ENCODE measurements around the gene COQ9.

Gene COQ9

DNA sequence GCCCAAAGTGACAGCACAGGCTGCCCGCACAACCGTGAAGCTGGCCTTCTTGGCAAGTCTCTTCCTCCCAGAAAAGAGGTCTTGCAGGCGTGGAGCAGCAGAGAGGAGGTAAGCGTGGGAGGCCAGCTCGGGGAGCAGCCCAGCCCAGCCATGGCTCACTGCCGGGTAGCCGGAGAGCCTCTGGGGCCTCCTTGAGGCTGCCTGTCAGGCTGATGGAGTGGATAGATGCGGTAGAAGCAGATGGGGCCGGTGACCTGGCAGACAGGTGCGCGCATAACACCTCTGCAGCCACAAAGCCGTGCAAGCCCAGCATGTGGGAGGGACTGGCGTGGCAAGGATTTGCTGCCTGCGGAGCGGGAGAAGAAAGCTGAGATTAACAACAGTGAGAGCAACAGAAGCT lies 56.1 kb downstream of the COQ9 start:
- TF ChIP-seq GLIS3 (CRISPR knock-in tag; IDR thresholded peaks at IDR 0.05), result no peak
- no peak for TF ChIP-seq TCF4 (CRISPR knock-in tag; IDR thresholded peaks at IDR 0.05; ENCODE audit: borderline replicate concordance)
- no peak for TF ChIP-seq ESRRG (CRISPR knock-in tag; IDR thresholded peaks at IDR 0.05)
- no peak for TF ChIP-seq SNAI2 (CRISPR knock-in tag; IDR thresholded peaks at IDR 0.05)
- no peak for TF ChIP-seq ZNF565 (CRISPR knock-in tag; conservative IDR thresholded peaks at IDR 0.05; ENCODE audit: low read depth)
- TF ChIP-seq ZC3H10 (CRISPR knock-in tag; IDR thresholded peaks at IDR 0.05), result no peak
- no peak for TF ChIP-seq PATZ1 (CRISPR knock-in tag; IDR thresholded peaks at IDR 0.05; ENCODE audit: borderline replicate concordance)
- no peak for TF ChIP-seq ZFP30 (CRISPR knock-in tag; IDR thresholded peaks at IDR 0.05)
- no peak for TF ChIP-seq CSDC2 (CRISPR knock-in tag; IDR thresholded peaks at IDR 0.05)
- no peak for TF ChIP-seq TOX (CRISPR knock-in tag; IDR thresholded peaks at IDR 0.05; ENCODE audit: borderline replicate concordance)
- TF ChIP-seq CREB5 (CRISPR knock-in tag; IDR thresholded peaks at IDR 0.05; ENCODE audit: low read depth), result no peak
- no peak for TF ChIP-seq BACH2 (CRISPR knock-in tag; IDR thresholded peaks at IDR 0.05; ENCODE audit: borderline replicate concordance)
- no peak for TF ChIP-seq ZFP3 (CRISPR knock-in tag; IDR thresholded peaks at IDR 0.05)
- TF ChIP-seq TSHZ2 (CRISPR knock-in tag; IDR thresholded peaks at IDR 0.05), result no peak
- ATAC-seq, result no peak

DNA sequence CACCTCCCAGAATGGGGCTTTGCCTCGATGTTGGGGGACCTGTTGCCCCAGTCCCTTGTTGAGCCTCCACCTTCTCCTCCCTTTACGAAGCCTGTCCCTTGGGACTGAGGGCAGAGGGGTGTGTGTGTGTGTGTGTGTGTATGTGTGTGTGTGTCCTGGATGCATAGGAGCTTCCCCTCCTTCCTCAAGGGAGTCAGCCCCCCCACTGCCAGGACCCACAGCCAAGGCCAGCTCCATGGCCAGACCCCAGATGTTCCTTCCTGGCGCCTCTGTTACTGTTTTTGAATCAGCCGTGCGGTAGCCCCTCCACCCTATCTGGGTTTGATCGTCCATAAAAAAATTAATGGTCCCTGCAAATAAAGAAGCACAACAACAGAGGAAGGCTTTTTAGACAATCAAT lies 56.7 kb downstream of the COQ9 start:
- ATAC-seq, result no peak
- TF ChIP-seq, protein P1, sequence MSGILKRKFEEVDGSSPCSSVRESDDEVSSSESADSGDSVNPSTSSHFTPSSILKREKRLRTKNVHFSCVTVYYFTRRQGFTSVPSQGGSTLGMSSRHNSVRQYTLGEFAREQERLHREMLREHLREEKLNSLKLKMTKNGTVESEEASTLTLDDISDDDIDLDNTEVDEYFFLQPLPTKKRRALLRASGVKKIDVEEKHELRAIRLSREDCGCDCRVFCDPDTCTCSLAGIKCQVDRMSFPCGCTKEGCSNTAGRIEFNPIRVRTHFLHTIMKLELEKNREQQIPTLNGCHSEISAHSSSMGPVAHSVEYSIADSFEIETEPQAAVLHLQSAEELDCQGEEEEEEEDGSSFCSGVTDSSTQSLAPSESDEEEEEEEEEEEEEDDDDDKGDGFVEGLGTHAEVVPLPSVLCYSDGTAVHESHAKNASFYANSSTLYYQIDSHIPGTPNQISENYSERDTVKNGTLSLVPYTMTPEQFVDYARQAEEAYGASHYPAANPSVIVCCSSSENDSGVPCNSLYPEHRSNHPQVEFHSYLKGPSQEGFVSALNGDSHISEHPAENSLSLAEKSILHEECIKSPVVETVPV (CRISPR knock-in tag; IDR thresholded peaks at IDR 0.05), result no peak
- TF ChIP-seq OSR1 (CRISPR knock-in tag; IDR thresholded peaks at IDR 0.05), result no peak
- TF ChIP-seq GLIS3 (CRISPR knock-in tag; IDR thresholded peaks at IDR 0.05), result no peak
- no peak for TF ChIP-seq PATZ1 (CRISPR knock-in tag; IDR thresholded peaks at IDR 0.05; ENCODE audit: borderline replicate concordance)
- no peak for TF ChIP-seq ZNF70 (CRISPR knock-in tag; IDR thresholded peaks at IDR 0.05)
- no peak for TF ChIP-seq CSDC2 (CRISPR knock-in tag; IDR thresholded peaks at IDR 0.05)
- TF ChIP-seq SNAI2 (CRISPR knock-in tag; IDR thresholded peaks at IDR 0.05), result no peak
- no peak for TF ChIP-seq ZFP3 (CRISPR knock-in tag; IDR thresholded peaks at IDR 0.05)
- TF ChIP-seq ESRRG (CRISPR knock-in tag; IDR thresholded peaks at IDR 0.05), result no peak
- no peak for TF ChIP-seq RARB (CRISPR knock-in tag; IDR thresholded peaks at IDR 0.05)
- TF ChIP-seq TSHZ2 (CRISPR knock-in tag; IDR thresholded peaks at IDR 0.05), result no peak
- TF ChIP-seq PPARA (CRISPR knock-in tag; IDR thresholded peaks at IDR 0.05; ENCODE audit: borderline replicate concordance), result no peak
- no peak for TF ChIP-seq ZNF8 (CRISPR knock-in tag; IDR thresholded peaks at IDR 0.05)
- TF ChIP-seq BACH2 (CRISPR knock-in tag; IDR thresholded peaks at IDR 0.05; ENCODE audit: borderline replicate concordance), result no peak
- TF ChIP-seq ZNF565 (CRISPR knock-in tag; conservative IDR thresholded peaks at IDR 0.05; ENCODE audit: low read depth), result no peak
- no peak for TF ChIP-seq TCF4 (CRISPR knock-in tag; IDR thresholded peaks at IDR 0.05; ENCODE audit: borderline replicate concordance)
- TF ChIP-seq ARNTL (CRISPR knock-in tag; IDR thresholded peaks at IDR 0.05; ENCODE audit: borderline replicate concordance, low read depth), result no peak
- TF ChIP-seq CREB5 (CRISPR knock-in tag; IDR thresholded peaks at IDR 0.05; ENCODE audit: low read depth), result no peak

All from SK-N-SH treated with all-trans-retinoic acid at 6 μM for 48 hours (cell line).